ENCODE measurements around the gene ZP3.

DNA sequence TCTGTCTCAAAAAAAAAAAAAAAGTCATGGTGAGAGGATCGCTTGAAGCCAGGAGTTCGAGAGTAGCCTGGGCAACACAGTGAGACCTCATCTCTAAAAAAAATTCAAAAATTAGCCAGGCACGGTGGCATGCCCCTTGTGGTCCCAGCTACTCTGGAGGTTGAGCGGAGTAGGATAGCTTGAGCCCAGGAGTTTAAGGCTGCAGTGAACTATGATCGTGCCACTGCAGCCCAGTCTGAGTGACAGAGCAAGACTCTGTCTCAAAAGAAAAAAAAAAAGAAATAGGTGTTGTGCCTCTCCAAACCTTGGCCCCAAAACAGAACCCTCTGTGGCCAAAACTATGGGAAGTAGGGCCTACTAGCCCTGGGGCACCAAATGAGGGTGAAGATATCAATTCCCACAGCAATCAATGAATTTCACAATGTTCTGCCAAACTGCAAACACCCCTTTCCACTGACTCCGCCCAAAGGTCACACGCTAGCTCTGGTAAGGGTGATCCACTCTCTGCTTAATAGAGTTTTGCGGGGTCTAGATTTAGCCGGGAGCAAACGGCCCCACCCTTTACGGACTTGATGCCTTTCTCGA is 32.1 kb upstream of the ZP3 start:
- TF ChIP-seq, protein P1, sequence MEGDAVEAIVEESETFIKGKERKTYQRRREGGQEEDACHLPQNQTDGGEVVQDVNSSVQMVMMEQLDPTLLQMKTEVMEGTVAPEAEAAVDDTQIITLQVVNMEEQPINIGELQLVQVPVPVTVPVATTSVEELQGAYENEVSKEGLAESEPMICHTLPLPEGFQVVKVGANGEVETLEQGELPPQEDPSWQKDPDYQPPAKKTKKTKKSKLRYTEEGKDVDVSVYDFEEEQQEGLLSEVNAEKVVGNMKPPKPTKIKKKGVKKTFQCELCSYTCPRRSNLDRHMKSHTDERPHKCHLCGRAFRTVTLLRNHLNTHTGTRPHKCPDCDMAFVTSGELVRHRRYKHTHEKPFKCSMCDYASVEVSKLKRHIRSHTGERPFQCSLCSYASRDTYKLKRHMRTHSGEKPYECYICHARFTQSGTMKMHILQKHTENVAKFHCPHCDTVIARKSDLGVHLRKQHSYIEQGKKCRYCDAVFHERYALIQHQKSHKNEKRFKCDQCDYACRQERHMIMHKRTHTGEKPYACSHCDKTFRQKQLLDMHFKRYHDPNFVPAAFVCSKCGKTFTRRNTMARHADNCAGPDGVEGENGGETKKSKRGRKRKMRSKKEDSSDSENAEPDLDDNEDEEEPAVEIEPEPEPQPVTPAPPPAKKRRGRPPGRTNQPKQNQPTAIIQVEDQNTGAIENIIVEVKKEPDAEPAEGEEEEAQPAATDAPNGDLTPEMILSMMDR (conservative IDR thresholded peaks at IDR 0.05), result no peak
- TF ChIP-seq EZH2 (IDR thresholded peaks at IDR 0.05; ENCODE audit: low read depth), result no peak

All from PC-9 (cell line).